Karpas-422 (cell line): ENCODE data around the gene DLX1. TPM values are rescaled to one million over a fixed set of nuclear protein-coding genes. Genes with fewer than 3 reads are reported as not detected.
"Not testable (repeated sequence)": the region's sequence is repeated elsewhere in the genome, so short reads cannot be mapped to it uniquely, and the experiment has no call there.

ENCODE experiments used
- DNase-seq: peaks from one replicate; pipeline ENCODE4 v3.0.0-alpha.2; 2015
- H2AFZ ChIP-seq: fragments of 200-600 bp; sonication (generic); 2 replicates; pipeline ENCODE4 v1.6.1; 2014; ENCODE audit warnings: antibody characterized with exemption, low read length, mixed read lengths
- H3K27ac ChIP-seq: fragments of 200-600 bp; sonication (generic); 2 replicates; pipeline ENCODE4 v1.5.1; 2014; ENCODE audit warnings: mild to moderate bottlenecking, low read length, moderate library complexity
- H3K27me3 ChIP-seq: fragments of 200-600 bp; sonication (generic); 2 replicates; pipeline ENCODE4 v1.6.1; 2014; ENCODE audit warnings: low read length, mixed read lengths
- H3K36me3 ChIP-seq: fragments of 200-600 bp; sonication (generic); 2 replicates; pipeline ENCODE4 v1.6.1; 2014; ENCODE audit warnings: low read length, mixed read lengths; ENCODE audit not compliant: insufficient read depth
- H3K4me1 ChIP-seq: fragments of 200-600 bp; sonication (generic); 2 replicates; pipeline ENCODE4 v1.6.1; 2014; ENCODE audit warnings: mild to moderate bottlenecking, low read length, mixed read lengths
- H3K4me2 ChIP-seq: fragments of 200-600 bp; sonication (generic); 2 replicates; pipeline ENCODE4 v1.6.1; 2014; ENCODE audit warnings: low read length, low read depth, mild to moderate bottlenecking; ENCODE audit not compliant: poor library complexity, severe bottlenecking
- H3K4me3 ChIP-seq: fragments of 200-600 bp; sonication (generic); 2 replicates; pipeline ENCODE4 v1.5.1; 2014; ENCODE audit warnings: mild to moderate bottlenecking, antibody characterized with exemption, low read length, mixed read lengths
- H3K79me2 ChIP-seq: fragments of 200-600 bp; sonication (generic); 2 replicates; pipeline ENCODE4 v1.6.1; 2014; ENCODE audit warnings: mild to moderate bottlenecking, low read length, mixed read lengths
- H3K9ac ChIP-seq: fragments of 200-600 bp; sonication (generic); 2 replicates; pipeline ENCODE4 v1.6.0; 2014; ENCODE audit warnings: low read length
- H3K9me2 ChIP-seq: fragments of 200-600 bp; sonication (generic), shearing (Covaris generic); replicated peaks from 2 replicates; pipeline ENCODE4 v1.6.0; 2014; ENCODE audit warnings: mild to moderate bottlenecking, low read length, moderate library complexity; ENCODE audit not compliant: insufficient read depth
- H3K9me3 ChIP-seq: fragments of 300-700, 200-600 bp; sonication (generic); 2 replicates; pipeline ENCODE4 v1.6.1; 2014; ENCODE audit warnings: low read length, mixed read lengths
- H4K20me1 ChIP-seq: fragments of 200-600 bp; sonication (generic); 2 replicates; pipeline ENCODE4 v1.6.1; 2014; ENCODE audit warnings: mild to moderate bottlenecking, antibody characterized with exemption, low read length, low read depth; ENCODE audit not compliant: insufficient read depth
- total RNA-seq: library from RNA; depleted of rRNA; stranded (reverse); fragments of >200 nt; shearing (Covaris generic); gene quantifications from 2 replicates; pipeline ENCODE4 v1.2.3, GENCODE V29; 2014; ENCODE audit warnings: low replicate concordance

The DLX1 gene
- total RNA-seq, 1 experiment from 2014 or later: 1.0 TPM

- no peak overlapping the region for H2AFZ ChIP-seq
Observed at GRCh38 chr2:172109256-172109987, 24.1 kb downstream of the DLX1 start.

GRCh38 chr2:172109988-172110811 is 24.9 kb downstream of the DLX1 start:
- Histone ChIP-seq H3K9me3 (no peaks in the 10 kb centered on the region), H3K4me2 (no peak overlapping the region), H3K4me3 (no peak overlapping the region), H3K27me3 (no peaks in the 10 kb centered on the region), H3K4me1 (peaks cover 8% of the 10 kb centered on the region), H3K9me2 (no peaks in the 10 kb centered on the region), H2AFZ (no peak overlapping the region), H3K27ac (no peak overlapping the region), H3K9ac (no peak overlapping the region), H3K79me2 (no peaks in the 10 kb centered on the region), H3K36me3 (no peaks in the 10 kb centered on the region), H4K20me1 (no peaks in the 10 kb centered on the region)
- DNase-seq: no peak

More at GRCh38 chr2:172109256-172109987, 24.1 kb downstream of the DLX1 start:
- Histone ChIP-seq H3K36me3 (no peaks in the 10 kb centered on the region), H4K20me1 (no peaks in the 10 kb centered on the region), H3K4me1 (peaks cover 8% of the 10 kb centered on the region), H3K27me3 (no peaks in the 10 kb centered on the region), H3K4me2 (no peak overlapping the region), H3K9ac (no peak overlapping the region), H3K9me3 (no peaks in the 10 kb centered on the region), H3K9me2 (no peaks in the 10 kb centered on the region), H3K4me3 (no peak overlapping the region), H3K27ac (no peak overlapping the region), H3K79me2 (no peaks in the 10 kb centered on the region)
- DNase-seq: no peak

- H3K27ac ChIP-seq: no peak overlapping the region
- no peak overlapping the region for H3K4me3 ChIP-seq
- no peak overlapping the region for H3K9ac ChIP-seq
- H3K4me2 ChIP-seq: no peak overlapping the region
- H2AFZ ChIP-seq: no peak overlapping the region
- no peaks in the 10 kb centered on the region for H3K27me3 ChIP-seq
- no peaks in the 10 kb centered on the region for H3K4me1 ChIP-seq
- no peaks in the 10 kb centered on the region for H4K20me1 ChIP-seq
- DNase-seq: peak; percentile 64
- no peaks in the 10 kb centered on the region for H3K79me2 ChIP-seq
- H3K9me2 ChIP-seq: no peaks in the 10 kb centered on the region
- no peaks in the 10 kb centered on the region for H3K9me3 ChIP-seq
- no peaks in the 10 kb centered on the region for H3K36me3 ChIP-seq
Observed at GRCh38 chr2:172113617-172114016, 28.3 kb downstream of the DLX1 start.

- not testable (repeated sequence) for H3K9me3 ChIP-seq, H3K27ac ChIP-seq, H3K27me3 ChIP-seq, DNase-seq, H3K36me3 ChIP-seq, H2AFZ ChIP-seq, H3K79me2 ChIP-seq, H3K9ac ChIP-seq, H4K20me1 ChIP-seq, H3K4me3 ChIP-seq, H3K4me2 ChIP-seq, H3K4me1 ChIP-seq, H3K9me2 ChIP-seq
Observed at GRCh38 chr2:172114176-172114575, 28.9 kb downstream of the DLX1 start.

- H3K79me2 ChIP-seq: no peaks in the 10 kb centered on the region
- H4K20me1 ChIP-seq: no peaks in the 10 kb centered on the region
- H3K27me3 ChIP-seq: no peaks in the 10 kb centered on the region
- H3K9ac ChIP-seq: no peak overlapping the region
- H3K4me3 ChIP-seq: no peak overlapping the region
- no peaks in the 10 kb centered on the region for H3K4me1 ChIP-seq
- H3K36me3 ChIP-seq: no peaks in the 10 kb centered on the region
- no peaks in the 10 kb centered on the region for H3K9me2 ChIP-seq
- no peak overlapping the region for H3K27ac ChIP-seq
- no peaks in the 10 kb centered on the region for H3K9me3 ChIP-seq
- H2AFZ ChIP-seq: no peak overlapping the region
- DNase-seq: no peak
- H3K4me2 ChIP-seq: no peak overlapping the region
Observed at GRCh38 chr2:172114579-172114978, 29.3 kb downstream of the DLX1 start.

GRCh38 chr2:172116107-172116506 is 30.8 kb downstream of the DLX1 start:
- H3K27ac ChIP-seq: no peak overlapping the region
- H4K20me1 ChIP-seq: no peaks in the 10 kb centered on the region
- no peak overlapping the region for H2AFZ ChIP-seq
- H3K36me3 ChIP-seq: no peaks in the 10 kb centered on the region
- DNase-seq: no peak
- H3K9me3 ChIP-seq: no peaks in the 10 kb centered on the region
- H3K79me2 ChIP-seq: no peaks in the 10 kb centered on the region
- H3K9me2 ChIP-seq: no peaks in the 10 kb centered on the region
- H3K4me1 ChIP-seq: no peaks in the 10 kb centered on the region
- H3K4me3 ChIP-seq: no peak overlapping the region
- no peak overlapping the region for H3K9ac ChIP-seq
- H3K27me3 ChIP-seq: no peaks in the 10 kb centered on the region
- H3K4me2 ChIP-seq: no peak overlapping the region

- H3K4me2 ChIP-seq: no peak overlapping the region
- H2AFZ ChIP-seq: no peak overlapping the region
Observed at GRCh38 chr2:172119089-172119488, 33.8 kb downstream of the DLX1 start.

GRCh38 chr2:172120118-172120517 is 34.8 kb downstream of the DLX1 start:
- Histone ChIP-seq H4K20me1 (no peaks in the 10 kb centered on the region), H3K4me2 (no peak overlapping the region), H3K9ac (no peak overlapping the region), H3K4me1 (no peaks in the 10 kb centered on the region), H3K36me3 (no peaks in the 10 kb centered on the region), H3K4me3 (no peak overlapping the region), H2AFZ (no peak overlapping the region), H3K27me3 (no peaks in the 10 kb centered on the region), H3K27ac (no peak overlapping the region), H3K9me2 (no peaks in the 10 kb centered on the region), H3K9me3 (no peaks in the 10 kb centered on the region), H3K79me2 (no peaks in the 10 kb centered on the region)
- no peak for DNase-seq

More at GRCh38 chr2:172119089-172119488, 33.8 kb downstream of the DLX1 start:
- Histone ChIP-seq H4K20me1 (no peaks in the 10 kb centered on the region), H3K4me3 (no peak overlapping the region), H3K9me2 (no peaks in the 10 kb centered on the region), H3K9ac (no peak overlapping the region), H3K36me3 (no peaks in the 10 kb centered on the region), H3K27ac (no peak overlapping the region), H3K27me3 (no peaks in the 10 kb centered on the region), H3K9me3 (no peaks in the 10 kb centered on the region), H3K79me2 (no peaks in the 10 kb centered on the region), H3K4me1 (no peaks in the 10 kb centered on the region)
- no peak for DNase-seq
